ENCODE data around the gene KSR2.

- TF ChIP-seq CTCF (IDR thresholded peaks at IDR 0.05) (no peak), POLR2A (IDR thresholded peaks at IDR 0.05; ENCODE audit: low read depth) (no peak)
These were observed 460.3 kb downstream of the KSR2 start for GRCh38 chr12:117508468-117508867.
